C1 segment of cervical spinal cord (tissue), 14 donors: ENCODE results near the gene BSN.

ENCODE experiments used
- DNase-seq, 14 donors: peaks; one replicate each; lab custom pipeline; 2025; lab: John Stamatoyannopoulos, UW

Gene BSN, protein sequence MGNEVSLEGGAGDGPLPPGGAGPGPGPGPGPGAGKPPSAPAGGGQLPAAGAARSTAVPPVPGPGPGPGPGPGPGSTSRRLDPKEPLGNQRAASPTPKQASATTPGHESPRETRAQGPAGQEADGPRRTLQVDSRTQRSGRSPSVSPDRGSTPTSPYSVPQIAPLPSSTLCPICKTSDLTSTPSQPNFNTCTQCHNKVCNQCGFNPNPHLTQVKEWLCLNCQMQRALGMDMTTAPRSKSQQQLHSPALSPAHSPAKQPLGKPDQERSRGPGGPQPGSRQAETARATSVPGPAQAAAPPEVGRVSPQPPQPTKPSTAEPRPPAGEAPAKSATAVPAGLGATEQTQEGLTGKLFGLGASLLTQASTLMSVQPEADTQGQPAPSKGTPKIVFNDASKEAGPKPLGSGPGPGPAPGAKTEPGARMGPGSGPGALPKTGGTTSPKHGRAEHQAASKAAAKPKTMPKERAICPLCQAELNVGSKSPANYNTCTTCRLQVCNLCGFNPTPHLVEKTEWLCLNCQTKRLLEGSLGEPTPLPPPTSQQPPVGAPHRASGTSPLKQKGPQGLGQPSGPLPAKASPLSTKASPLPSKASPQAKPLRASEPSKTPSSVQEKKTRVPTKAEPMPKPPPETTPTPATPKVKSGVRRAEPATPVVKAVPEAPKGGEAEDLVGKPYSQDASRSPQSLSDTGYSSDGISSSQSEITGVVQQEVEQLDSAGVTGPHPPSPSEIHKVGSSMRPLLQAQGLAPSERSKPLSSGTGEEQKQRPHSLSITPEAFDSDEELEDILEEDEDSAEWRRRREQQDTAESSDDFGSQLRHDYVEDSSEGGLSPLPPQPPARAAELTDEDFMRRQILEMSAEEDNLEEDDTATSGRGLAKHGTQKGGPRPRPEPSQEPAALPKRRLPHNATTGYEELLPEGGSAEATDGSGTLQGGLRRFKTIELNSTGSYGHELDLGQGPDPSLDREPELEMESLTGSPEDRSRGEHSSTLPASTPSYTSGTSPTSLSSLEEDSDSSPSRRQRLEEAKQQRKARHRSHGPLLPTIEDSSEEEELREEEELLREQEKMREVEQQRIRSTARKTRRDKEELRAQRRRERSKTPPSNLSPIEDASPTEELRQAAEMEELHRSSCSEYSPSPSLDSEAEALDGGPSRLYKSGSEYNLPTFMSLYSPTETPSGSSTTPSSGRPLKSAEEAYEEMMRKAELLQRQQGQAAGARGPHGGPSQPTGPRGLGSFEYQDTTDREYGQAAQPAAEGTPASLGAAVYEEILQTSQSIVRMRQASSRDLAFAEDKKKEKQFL (N-terminal part only)

GRCh38 chr3:49553692-49554632, at the start of gene BSN:
Gene BSN, plus strand, starts transcription at chr3:49554477. Its CDS starts 126 bp downstream, at chr3:49554603.
- peak; percentile 32 to 96 (median 82) for DNase-seq

- DNase-seq = no peak
These were observed 47.4 kb upstream of the BSN start for GRCh38 chr3:49506906-49507305.

GRCh38 chr3:49509028-49509561, 45.2 kb upstream of the BSN start:
- DNase-seq = no peak

DNA sequence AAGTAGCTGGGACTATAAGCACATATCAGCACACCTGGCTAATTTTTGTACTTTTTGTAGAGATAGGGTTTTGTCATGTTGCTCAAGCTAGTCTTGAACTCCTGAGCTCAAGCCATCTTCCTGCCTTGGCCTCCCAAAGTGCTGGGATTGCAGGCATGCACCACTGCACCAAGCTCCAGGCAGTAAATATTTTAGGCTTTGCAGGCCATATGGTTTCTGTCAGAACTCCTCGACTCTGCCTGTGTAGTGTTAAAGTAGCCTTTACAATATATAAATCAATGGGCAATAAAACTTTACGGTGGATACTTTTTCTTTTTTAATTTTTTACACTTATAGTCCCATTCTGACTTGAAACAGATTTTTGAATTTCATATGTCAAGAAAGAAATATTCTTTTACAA, 42.6 kb upstream of the BSN start:
- DNase-seq = no peak

- no peak for DNase-seq
These were observed 41.4 kb upstream of the BSN start for GRCh38 chr3:49512781-49513355.

DNA sequence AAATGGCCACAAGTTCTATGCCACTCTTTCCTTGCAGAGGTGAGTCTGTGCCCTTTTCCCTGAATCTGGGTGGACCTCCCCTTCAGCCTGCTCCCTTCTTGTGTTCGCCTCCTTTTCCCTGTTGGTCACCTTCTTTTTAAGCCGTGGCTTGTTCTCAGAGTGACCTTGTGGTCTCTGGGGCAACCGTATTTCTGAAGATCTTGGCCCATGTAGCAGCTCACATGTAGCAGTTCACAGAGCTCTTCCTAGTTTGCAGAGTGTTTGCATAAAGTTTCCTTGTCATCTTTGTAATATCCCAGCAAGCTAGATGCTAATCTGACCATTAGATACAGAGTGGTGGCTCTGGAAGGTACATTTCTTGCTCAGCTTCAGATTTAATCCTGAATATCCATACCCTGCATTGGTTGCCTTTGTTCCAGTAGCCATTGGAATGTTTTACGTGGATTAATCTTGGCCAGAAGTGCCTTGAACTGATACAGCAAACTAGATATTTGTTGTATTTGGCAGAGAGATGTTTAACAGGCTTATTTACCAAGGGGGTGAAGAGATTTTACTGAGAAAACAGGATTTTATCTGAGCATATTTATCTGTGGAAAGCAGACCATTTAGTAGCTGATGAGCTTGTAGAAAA, 40.7 kb upstream of the BSN start:
- DNase-seq = no peak

GRCh38 chr3:49518016-49518415, 36.3 kb upstream of the BSN start:
- no peak for DNase-seq

DNA sequence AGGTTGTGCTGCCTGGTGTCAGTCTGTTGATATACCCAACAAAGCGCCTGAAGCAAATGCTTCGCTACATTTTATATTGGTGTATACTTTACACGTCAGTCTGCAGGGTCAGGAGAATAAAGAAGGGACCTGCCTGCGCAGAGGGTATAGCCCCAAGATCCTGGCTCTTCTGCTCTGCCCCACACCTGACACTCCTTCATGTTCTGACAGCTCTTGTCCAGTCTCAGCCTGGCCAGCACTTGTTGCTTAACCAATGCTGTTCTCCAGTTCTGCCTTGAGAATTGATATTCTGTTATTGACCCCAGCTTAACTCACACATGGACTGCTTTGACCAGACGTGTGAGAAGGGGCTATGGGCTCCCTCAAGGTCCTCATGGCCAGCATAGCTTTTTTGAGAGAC, 35.8 kb upstream of the BSN start:
- no peak for DNase-seq

DNA sequence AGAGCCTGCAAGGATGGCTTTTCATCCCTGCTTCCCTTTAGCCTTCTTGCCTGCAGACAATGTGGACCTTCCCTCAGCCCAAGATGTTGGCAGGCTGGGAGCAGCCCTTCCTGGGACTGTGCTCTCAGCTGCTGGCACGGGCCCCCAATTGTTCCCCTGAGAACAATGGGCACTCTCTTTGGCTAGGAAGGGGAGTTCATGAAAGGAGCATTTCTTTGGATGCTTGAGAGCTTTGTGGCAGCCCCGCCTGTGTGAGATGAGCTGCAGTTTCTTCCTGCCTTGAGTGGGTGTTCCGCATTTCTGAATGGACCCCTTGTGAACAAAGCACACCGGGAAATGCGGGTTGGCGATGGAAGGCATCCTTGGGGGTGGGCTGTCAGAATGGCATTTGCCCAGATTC, 35.0 kb upstream of the BSN start:
- DNase-seq = peak in 12 of 14 donors; percentile 2 to 81 (median 52)

GRCh38 chr3:49519916-49520385, 34.3 kb upstream of the BSN start:
- no peak for DNase-seq

GRCh38 chr3:49523756-49524747, 30.2 kb upstream of the BSN start:
- no peak for DNase-seq

GRCh38 chr3:49529567-49529966, 24.7 kb upstream of the BSN start:
- DNase-seq = no peak

DNA sequence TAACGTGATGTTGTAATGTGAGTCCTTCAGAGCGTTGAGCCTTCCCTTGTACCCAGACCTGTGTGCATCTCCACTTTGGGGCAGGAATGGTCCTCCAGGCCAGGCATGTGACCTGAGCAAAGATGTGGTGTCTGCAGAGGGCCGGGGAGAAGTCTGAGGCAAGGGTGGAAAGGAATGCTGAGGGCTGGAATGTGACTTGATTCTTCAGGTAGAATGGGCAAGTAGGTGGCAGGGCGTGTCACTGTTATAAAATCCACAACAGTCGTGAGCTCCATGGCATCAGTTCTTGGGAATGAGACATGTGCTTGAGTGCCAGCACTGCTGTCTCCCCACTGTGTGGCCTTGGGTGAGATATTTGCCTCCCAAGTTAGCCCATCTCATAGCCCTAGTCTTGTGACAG, 24.0 kb upstream of the BSN start:
- DNase-seq = no peak

DNA sequence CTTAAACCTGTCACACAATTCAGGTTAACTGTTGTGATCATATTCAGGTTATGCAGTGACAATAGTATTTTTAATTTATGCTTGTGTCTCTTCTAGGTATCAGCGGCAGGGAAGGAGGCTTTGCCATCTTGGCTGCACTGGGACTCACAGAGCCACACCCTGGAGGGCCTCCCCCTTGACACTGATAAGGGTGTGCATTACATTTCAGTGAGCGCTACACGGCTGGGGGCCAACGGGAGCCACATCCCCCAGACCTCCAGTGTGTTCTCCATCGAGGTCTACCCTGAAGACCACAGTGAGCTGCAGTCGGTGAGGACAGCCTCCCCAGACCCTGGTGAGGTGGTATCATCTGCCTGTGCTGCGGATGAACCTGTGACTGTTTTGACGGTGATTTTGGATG, 23.6 kb upstream of the BSN start:
- no peak for DNase-seq

GRCh38 chr3:49531218-49531617, 23.1 kb upstream of the BSN start:
- no peak for DNase-seq

GRCh38 chr3:49531715-49532114, 22.6 kb upstream of the BSN start:
- no peak for DNase-seq

- DNase-seq = no peak
These were observed 21.2 kb upstream of the BSN start for GRCh38 chr3:49533031-49533430.
